Mesenchymal stem cell (in vitro differentiated cells and primary cell): ENCODE results near the gene DUSP14.

Experiments
- DNase-seq: peaks from one replicate; pipeline ENCODE4 v3.0.0-alpha.2; 2013
- H2AFZ ChIP-seq: one replicate; pipeline ENCODE4 v1.6.1; 2013; ENCODE audit warnings: low read depth, mild to moderate bottlenecking, control low read depth, inconsistent platforms, low read length, moderate library complexity
- H2AK5ac ChIP-seq: 2 replicates; pipeline ENCODE4 v1.6.1; 2013; ENCODE audit warnings: low read length, moderate library complexity, mild to moderate bottlenecking, inconsistent platforms; ENCODE audit not compliant: severe bottlenecking
- H2BK120ac ChIP-seq: one replicate; pipeline ENCODE4 v1.6.1; 2013; ENCODE audit warnings: low read depth, mild to moderate bottlenecking, inconsistent platforms, low read length, moderate library complexity
- H2BK12ac ChIP-seq, 2 experiments: one replicate each; pipeline ENCODE4 v1.6.1; 2013; ENCODE audit warnings: inconsistent platforms in 2 of 2, low read length in 2 of 2, mild to moderate bottlenecking in 2 of 2, moderate library complexity in 2 of 2, control low read depth in 1 of 2
- H2BK15ac ChIP-seq: one replicate; pipeline ENCODE4 v1.6.1; 2013; ENCODE audit warnings: mild to moderate bottlenecking, low read depth, inconsistent platforms; ENCODE audit not compliant: poor library complexity, severe bottlenecking
- H2BK5ac ChIP-seq: 2 replicates; pipeline ENCODE4 v1.6.1; 2013; ENCODE audit warnings: low read depth, mild to moderate bottlenecking, low read length, control low read depth, inconsistent platforms; ENCODE audit not compliant: poor library complexity, severe bottlenecking
- H3K14ac ChIP-seq, 2 experiments: one replicate each; pipeline ENCODE4 v1.6.1; 2013; ENCODE audit warnings: inconsistent platforms in 2 of 2, low read length in 2 of 2, control low read depth in 1 of 2, mild to moderate bottlenecking in 1 of 2, moderate library complexity in 1 of 2
- H3K18ac ChIP-seq, 2 experiments: one replicate each; pipeline ENCODE4 v1.6.1; 2013; ENCODE audit warnings: inconsistent platforms in 2 of 2, low read length in 2 of 2, control low read depth in 1 of 2, low read depth in 1 of 2, mild to moderate bottlenecking in 1 of 2
- H3K23ac ChIP-seq, 2 experiments: one replicate each; pipeline ENCODE4 v1.6.1; 2013; ENCODE audit warnings: inconsistent platforms in 2 of 2, low read length in 2 of 2, mild to moderate bottlenecking in 2 of 2, moderate library complexity in 2 of 2, control low read depth in 1 of 2
- H3K27ac ChIP-seq: 2 replicates; pipeline ENCODE4 v1.5.1; 2013; ENCODE audit warnings: mild to moderate bottlenecking, moderate library complexity, low read length, control low read depth, inconsistent platforms; ENCODE audit not compliant: poor library complexity, severe bottlenecking
- H3K27me3 ChIP-seq, 2 experiments: 2 replicates each; pipeline versions ENCODE4 v1.6.1 to v1.7.0; 2013; ENCODE audit warnings: low read length in 2 of 2, mild to moderate bottlenecking in 2 of 2, moderate library complexity in 2 of 2, control low read depth in 1 of 2, inconsistent platforms in 1 of 2; ENCODE audit not compliant: control insufficient read depth in 1 of 2, insufficient read depth in 1 of 2
- H3K36me3 ChIP-seq, 2 experiments: 2 replicates each; pipeline versions ENCODE4 v1.6.1 to v1.7.0; 2013; ENCODE audit warnings: low read length in 2 of 2, control low read depth in 1 of 2, inconsistent platforms in 1 of 2, low read depth in 1 of 2, mild to moderate bottlenecking in 1 of 2; ENCODE audit not compliant: insufficient read depth in 2 of 2, control insufficient read depth in 1 of 2
- H3K4ac ChIP-seq, 2 experiments: one replicate each; pipeline ENCODE4 v1.6.1; 2013; ENCODE audit warnings: inconsistent platforms in 2 of 2, low read length in 2 of 2, mild to moderate bottlenecking in 2 of 2, moderate library complexity in 2 of 2, control low read depth in 1 of 2, low read depth in 1 of 2
- H3K4me1 ChIP-seq: 2 replicates; pipeline ENCODE4 v1.6.1; 2013; ENCODE audit warnings: low read depth, low read length, control low read depth; ENCODE audit not compliant: control insufficient read depth, insufficient read depth
- H3K4me2 ChIP-seq: 2 replicates; pipeline ENCODE4 v1.6.1; 2013; ENCODE audit warnings: low read length, mild to moderate bottlenecking, inconsistent platforms; ENCODE audit not compliant: poor library complexity, severe bottlenecking
- H3K4me3 ChIP-seq, 2 experiments: 2 replicates each; pipeline versions ENCODE4 v1.5.1 to v1.7.0; 2013; ENCODE audit warnings: low read length in 2 of 2, mild to moderate bottlenecking in 2 of 2, control low read depth in 1 of 2, low read depth in 1 of 2; ENCODE audit not compliant: insufficient read depth in 1 of 2
- H3K79me1 ChIP-seq: replicated peaks from 2 replicates; pipeline ENCODE4 v1.6.1; 2013; ENCODE audit warnings: mild to moderate bottlenecking, control low read depth, low read length, inconsistent platforms; ENCODE audit not compliant: poor library complexity, severe bottlenecking
- H3K9ac ChIP-seq: 2 replicates; pipeline ENCODE4 v1.7.0; 2013; ENCODE audit warnings: mild to moderate bottlenecking, low read length, moderate library complexity
- H3K9me3 ChIP-seq: 2 replicates; pipeline ENCODE4 v1.7.0; 2013; ENCODE audit warnings: mild to moderate bottlenecking, low read length; ENCODE audit not compliant: control insufficient read depth
- H4K8ac ChIP-seq: one replicate; pipeline ENCODE4 v1.6.1; 2013; ENCODE audit warnings: inconsistent platforms, mild to moderate bottlenecking, low read length, moderate library complexity
- H4K91ac ChIP-seq: one replicate; pipeline ENCODE4 v1.6.1; 2013; ENCODE audit warnings: mild to moderate bottlenecking, low read length, inconsistent platforms
- WGBS: methylation state at CpG from one replicate; pipeline ENCODE4 v1.1.7; 2013; ENCODE audit warnings: mixed read lengths; 5-methylcytosine and 5-hydroxymethylcytosine counted together

DUSP14 gene

GRCh38 chr17:37490022-37490587 is 414 bp downstream of the DUSP14 start:
- Histone ChIP-seq H3K4me2 (peak overlapping the region; percentile 76), H4K91ac (peak overlapping the region; percentile 53), H2BK5ac (no peak overlapping the region), H3K14ac (peak overlapping the region in 1 of 2 experiments; percentile 11), H3K27me3 (no peaks in the 10 kb centered on the region), H3K4ac (peak overlapping the region in 1 of 2 experiments; percentile 69), H2BK15ac (no peak overlapping the region), H3K23ac (peak overlapping the region in 1 of 2 experiments; percentile 76), H2BK120ac (peak overlapping the region; percentile 55), H3K27ac (peak overlapping the region; percentile 78), H2AFZ (no peak overlapping the region), H3K79me1 (peaks cover 1% of the 10 kb centered on the region), H3K36me3 (peaks cover 0 to 2% of the 10 kb centered on the region in 2 experiments), H3K9ac (peak overlapping the region; percentile 96), H4K8ac (peak overlapping the region; percentile 20), H3K9me3 (no peaks in the 10 kb centered on the region), H2AK5ac (no peak overlapping the region), H2BK12ac (no peak overlapping the region), H3K18ac (peak overlapping the region; percentile 55 to 82), H3K4me3 (peak overlapping the region; percentile 77 to 84), H3K4me1 (peaks cover 20% of the 10 kb centered on the region)
- peak; percentile 75 for DNase-seq
- under 1% methylated on average over 51 of the region's 56 CpGs for WGBS

GRCh38 chr17:37490638-37491614 is 1.2 kb downstream of the DUSP14 start:
- Histone ChIP-seq H3K36me3 (peaks cover 0 to 3% of the 10 kb centered on the region in 2 experiments), H3K23ac (no peak overlapping the region), H2AFZ (no peak overlapping the region), H3K4me3 (peak overlapping the region; percentile 37 to 84), H4K8ac (no peak overlapping the region), H3K27me3 (no peaks in the 10 kb centered on the region), H2AK5ac (peak overlapping the region; percentile 67), H3K18ac (peak overlapping the region; percentile 28 to 69), H2BK5ac (peak overlapping the region; percentile 71), H3K4me2 (peak overlapping the region; percentile 76), H2BK120ac (no peak overlapping the region), H3K9me3 (no peaks in the 10 kb centered on the region), H2BK15ac (no peak overlapping the region), H3K14ac (no peak overlapping the region), H3K4ac (peak overlapping the region; percentile 4 to 24), H4K91ac (no peak overlapping the region), H3K4me1 (peaks cover 20% of the 10 kb centered on the region), H3K9ac (peak overlapping the region; percentile 96), H3K27ac (peak overlapping the region; percentile 78), H3K79me1 (peaks cover 1% of the 10 kb centered on the region), H2BK12ac (peak overlapping the region in 1 of 2 experiments; percentile 67)
- peak; percentile 93 for DNase-seq
- WGBS: 3% methylated on average over 19 of the region's 24 CpGs

GRCh38 chr17:37492167-37492566 is 2.5 kb downstream of the DUSP14 start:
- peaks cover 1% of the 10 kb centered on the region for H3K79me1 ChIP-seq
- WGBS: 51% methylated on average over 3 of the region's 4 CpGs
- H2BK5ac ChIP-seq: no peak overlapping the region
- H3K27me3 ChIP-seq: no peaks in the 10 kb centered on the region
- peak overlapping the region in 1 of 2 experiments; percentile 84 for H3K4me3 ChIP-seq
- no peak overlapping the region for H4K8ac ChIP-seq
- no peak overlapping the region for H2BK15ac ChIP-seq
- H3K36me3 ChIP-seq: peaks cover 0 to 3% of the 10 kb centered on the region in 2 experiments
- H2AFZ ChIP-seq: no peak overlapping the region
- peak overlapping the region; percentile 96 for H3K9ac ChIP-seq
- no peaks in the 10 kb centered on the region for H3K9me3 ChIP-seq
- H2BK12ac ChIP-seq: no peak overlapping the region
- H3K4me1 ChIP-seq: peaks cover 20% of the 10 kb centered on the region
- no peak overlapping the region for H4K91ac ChIP-seq
- DNase-seq: peak; percentile 28
- H3K18ac ChIP-seq: no peak overlapping the region
- no peak overlapping the region for H3K23ac ChIP-seq
- H3K14ac ChIP-seq: no peak overlapping the region
- H2AK5ac ChIP-seq: peak overlapping the region; percentile 31
- H3K4me2 ChIP-seq: no peak overlapping the region
- H3K27ac ChIP-seq: no peak overlapping the region
- no peak overlapping the region for H2BK120ac ChIP-seq
- no peak overlapping the region for H3K4ac ChIP-seq
